Naive thymus-derived CD4-positive, alpha-beta T cell (primary cell): ENCODE results near the gene PDHX. TPM values are rescaled to one million over a fixed set of nuclear protein-coding genes. Genes with fewer than 3 reads are reported as not detected.

Experiments
- ATAC-seq: fragments of 150-1000 bp; cut with Tn5 transposase; 2 replicates; pipeline ENCODE4 v1.10.0; 2021; ENCODE audit warnings: mild to moderate bottlenecking, moderate library complexity
- CTCF ChIA-PET: fragments of 350-600 bp; sonication (Branson Sonifier 250); formaldehyde crosslinking; loops from one replicate; lab custom pipeline; 2021; ENCODE audit warnings: antibody characterized with exemption; lab: Charles Lee
- POLR2A ChIA-PET: fragments of 350-600 bp; sonication (Branson Sonifier 250); formaldehyde crosslinking; loops from one replicate; lab custom pipeline; 2021; ENCODE audit warnings: antibody characterized with exemption, inconsistent platforms; lab: Charles Lee
- DNase-seq, 9 donors: peaks; one replicate each; pipeline versions ENCODE4 v3.0.0 to v3.0.0-alpha.2; 2020 to 2022; ENCODE audit warnings: mixed read lengths in 1 of 9
- H3K27ac ChIP-seq: one replicate; pipeline ENCODE4 v1.7.0; 2013; ENCODE audit warnings: mild to moderate bottlenecking, low read depth, low read length, moderate library complexity
- H3K27me3 ChIP-seq, 2 donors: one replicate each; pipeline ENCODE4 v1.7.0; 2013; ENCODE audit warnings: low read length in 2 of 2, mild to moderate bottlenecking in 2 of 2, moderate library complexity in 2 of 2; ENCODE audit not compliant: control insufficient read depth in 2 of 2, insufficient read depth in 2 of 2
- H3K36me3 ChIP-seq, 3 experiments: 1 replicate in 2 of 3; 2 replicates in 1 of 3; pipeline ENCODE4 v1.7.0; 2013; ENCODE audit warnings: low read length in 3 of 3, mild to moderate bottlenecking in 3 of 3, moderate library complexity in 1 of 3; ENCODE audit not compliant: insufficient read depth in 3 of 3, control insufficient read depth in 2 of 3
- H3K4me1 ChIP-seq, 2 donors: one replicate each; pipeline ENCODE4 v1.7.0; 2013; ENCODE audit warnings: low read length in 2 of 2, mild to moderate bottlenecking in 2 of 2, moderate library complexity in 1 of 2; ENCODE audit not compliant: control insufficient read depth in 2 of 2, insufficient read depth in 2 of 2
- H3K4me3 ChIP-seq: 2 replicates; pipeline ENCODE4 v1.7.0; 2013; ENCODE audit warnings: mild to moderate bottlenecking, low read length
- H3K9me3 ChIP-seq, 3 experiments: 1 replicate in 2 of 3; 2 replicates in 1 of 3; pipeline ENCODE4 v1.7.0; 2013; ENCODE audit warnings: low read length in 3 of 3; ENCODE audit not compliant: control insufficient read depth in 2 of 3
- H3K27ac Mint-ChIP-seq, 9 donors: one replicate each; pipeline ENCODE4 v1.8.0; 2020 to 2022; ENCODE audit warnings: mixed read lengths in 9 of 9, mild to moderate bottlenecking in 8 of 9, moderate library complexity in 5 of 9, inconsistent platforms in 2 of 9
- H3K27me3 Mint-ChIP-seq, 5 donors: one replicate each; pipeline ENCODE4 v1.8.0; 2021 to 2022; ENCODE audit warnings: mixed read lengths in 5 of 5, mild to moderate bottlenecking in 1 of 5
- H3K36me3 Mint-ChIP-seq, 5 donors: one replicate each; pipeline ENCODE4 v1.8.0; 2020 to 2022; ENCODE audit warnings: mixed read lengths in 5 of 5, mild to moderate bottlenecking in 3 of 5, inconsistent platforms in 1 of 5
- H3K4me1 Mint-ChIP-seq, 7 donors: one replicate each; pipeline ENCODE4 v1.8.0; 2020 to 2022; ENCODE audit warnings: mixed read lengths in 7 of 7, mild to moderate bottlenecking in 3 of 7, inconsistent platforms in 1 of 7
- H3K4me3 Mint-ChIP-seq, 10 donors: one replicate each; pipeline ENCODE4 v1.8.0; 2020 to 2022; ENCODE audit warnings: mild to moderate bottlenecking in 10 of 10, mixed read lengths in 10 of 10, moderate library complexity in 6 of 10, inconsistent platforms in 2 of 10
- H3K9me3 Mint-ChIP-seq, 11 donors: one replicate each; pipeline ENCODE4 v1.8.0; 2020 to 2022; ENCODE audit warnings: mixed read lengths in 11 of 11, mild to moderate bottlenecking in 4 of 11, inconsistent platforms in 1 of 11, moderate library complexity in 1 of 11
- intact Hi-C, 2 donors: fragments of 100-400 bp; cut with micrococcal nuclease; formaldehyde crosslinking; loops; one replicate each; pipeline ENCODE4 v1.15.1; 2023
- microRNA-seq: library from miRNA; unstranded; fragments of <30 nt; microRNA quantifications from one replicate; pipeline ENCODE4 v1.2.0, GENCODE V29; 2022; ENCODE audit warnings: borderline microRNAs expressed
- polyA plus RNA-seq, 2 donors: library from polyadenylated mRNA; unstranded; fragments of 300-500 nt; fragmentation: Illumina TruSeq; gene quantifications; one replicate each; pipeline ENCODE4 v1.2.3, GENCODE V29; 2021
- total RNA-seq, 6 experiments: library from RNA in 5 of 6; stranded (reverse) in 5 of 6; gene quantifications; 1 replicate in 5 of 6; 2 replicates in 1 of 6; pipeline ENCODE4 v1.2.3 and lab custom pipeline; 2021 to 2026

PDHX gene
- total and polyA plus RNA-seq, 7 experiments from 2014 or later = 17.8 to 54.1 (median 26.2) TPM

GRCh38 chr11:35042224-35042623 is 125.8 kb downstream of the PDHX start:
- ATAC-seq = no peak
- H3K27ac Mint-ChIP-seq = peak overlapping the region; percentile 25 to 99 (median 94)
- ChIA-PET CTCF (interaction anchor here (1.2 kb wide), 1 partner anchor 263 kb away, joined by 3 read pairs; no protein-coding TSS in a partner anchor), POLR2A (interaction anchor here (0.7 to 6.6 kb wide), 8 partner anchors 11 to 132 kb away, joined by 3 to 75 read pairs (median 5); partner anchors contain the start of gene CD44)
- no peaks in the 10 kb centered on the region for H3K9me3 ChIP-seq
- H3K36me3 Mint-ChIP-seq = peaks cover 0 to 15% (median 0%) of the 10 kb centered on the region in 5 donors
- H3K4me1 Mint-ChIP-seq = peaks cover 34 to 92% (median 84%) of the 10 kb centered on the region in 7 donors
- no peak overlapping the region for H3K27ac ChIP-seq
- no peak overlapping the region for H3K4me3 ChIP-seq
- intact Hi-C loops = loop anchor here in 1 of 2 donors (5.0 kb wide), 1 partner anchor 195 kb away; no protein-coding TSS in a partner anchor
- H3K36me3 ChIP-seq = no peaks in the 10 kb centered on the region
- no peaks in the 10 kb centered on the region for H3K27me3 ChIP-seq
- peaks cover 0 to 26% (median 0%) of the 10 kb centered on the region in 5 donors for H3K27me3 Mint-ChIP-seq
- peaks cover 0 to 8% (median 0%) of the 10 kb centered on the region in 11 donors for H3K9me3 Mint-ChIP-seq
- no peak for DNase-seq
- peaks cover 48 to 64% of the 10 kb centered on the region in 2 donors for H3K4me1 ChIP-seq
- H3K4me3 Mint-ChIP-seq = peak overlapping the region in 2 of 10 donors; percentile 53 to 92

DNA sequence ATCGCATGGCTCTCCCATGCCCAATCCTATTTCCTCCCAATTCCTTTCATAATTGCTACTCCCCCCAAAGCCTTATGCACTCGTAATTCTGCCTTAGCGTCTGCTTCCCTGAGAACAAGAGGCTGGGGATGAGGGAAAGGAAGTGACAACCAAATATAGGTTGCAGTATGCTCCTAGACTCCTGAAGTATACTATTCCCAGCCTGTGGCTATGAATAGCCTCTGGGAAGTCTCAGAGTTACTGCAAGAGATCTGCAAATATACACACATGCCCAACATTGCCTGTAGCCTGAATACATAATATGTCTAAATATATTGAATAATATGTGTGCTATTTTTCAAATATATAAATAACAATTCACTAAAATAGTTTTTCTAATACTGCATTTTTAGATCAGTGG is 126.5 kb downstream of the PDHX start:
- intact Hi-C loops = loop anchor here in 1 of 2 donors (5.0 kb wide), 1 partner anchor 194 kb away; no protein-coding TSS in a partner anchor
- Histone ChIP-seq H3K4me1 (peaks cover 54 to 68% of the 10 kb centered on the region in 2 donors), H3K27me3 (no peaks in the 10 kb centered on the region), H3K9me3 (no peaks in the 10 kb centered on the region), H3K36me3 (no peaks in the 10 kb centered on the region), H3K27ac (no peak overlapping the region), H3K4me3 (no peak overlapping the region)
- ChIA-PET POLR2A (interaction anchor here (0.7 to 6.6 kb wide), 10 partner anchors 8 to 263 kb away, joined by 3 to 75 read pairs (median 4); partner anchors contain the start of gene CD44), CTCF (interaction anchor here (1.2 to 1.9 kb wide), 2 partner anchors 98 to 262 kb away, joined by 3 to 7 read pairs; no protein-coding TSS in a partner anchor)
- Mint-ChIP-seq H3K27ac (peak overlapping the region in 6 of 9 donors; percentile 62 to 100 (median 97)), H3K9me3 (peaks cover 0 to 5% (median 0%) of the 10 kb centered on the region in 11 donors), H3K36me3 (peaks cover 0 to 14% (median 0%) of the 10 kb centered on the region in 5 donors), H3K27me3 (peaks cover 0 to 20% (median 0%) of the 10 kb centered on the region in 5 donors), H3K4me3 (no peak overlapping the region), H3K4me1 (peaks cover 37 to 96% (median 88%) of the 10 kb centered on the region in 7 donors)
- DNase-seq (no peak), ATAC-seq (no peak)

- H3K36me3 Mint-ChIP-seq = peaks cover 0 to 21% (median 0%) of the 10 kb centered on the region in 5 donors
- ATAC-seq = no peak
- DNase-seq = peak in 2 of 9 donors; percentile 20 to 30
- H3K27ac Mint-ChIP-seq = peak overlapping the region in 8 of 9 donors; percentile 13 to 100 (median 98)
- peaks cover 58 to 78% of the 10 kb centered on the region in 2 donors for H3K4me1 ChIP-seq
- H3K36me3 ChIP-seq = no peaks in the 10 kb centered on the region
- no peaks in the 10 kb centered on the region for H3K27me3 ChIP-seq
- peaks cover 46 to 99% (median 94%) of the 10 kb centered on the region in 7 donors for H3K4me1 Mint-ChIP-seq
- peaks cover 0 to 12% (median 0%) of the 10 kb centered on the region in 11 donors for H3K9me3 Mint-ChIP-seq
- H3K27me3 Mint-ChIP-seq = peaks cover 0 to 13% (median 0%) of the 10 kb centered on the region in 5 donors
- peak overlapping the region in 2 of 10 donors; percentile 16 to 23 for H3K4me3 Mint-ChIP-seq
- intact Hi-C loops = loop anchor here in 1 of 2 donors (5.0 kb wide), 1 partner anchor 193 kb away; no protein-coding TSS in a partner anchor
- H3K9me3 ChIP-seq = no peaks in the 10 kb centered on the region
- H3K4me3 ChIP-seq = no peak overlapping the region
- ChIA-PET CTCF (interaction anchor here (0.6 to 1.9 kb wide), 2 partner anchors 44 to 97 kb away, joined by 3 to 7 read pairs; no protein-coding TSS in a partner anchor), POLR2A (interaction anchor here (0.6 to 6.6 kb wide), 14 partner anchors 9 to 291 kb away, joined by 3 to 75 read pairs (median 3); partner anchors contain the start of gene CD44)
- peak overlapping the region; percentile 89 for H3K27ac ChIP-seq
These were observed 127.5 kb downstream of the PDHX start for GRCh38 chr11:35043936-35044335.

GRCh38 chr11:35045236-35045820 is 128.9 kb downstream of the PDHX start:
- Histone ChIP-seq H3K4me1 (peaks cover 53 to 83% of the 10 kb centered on the region in 2 donors), H3K27ac (peak overlapping the region; percentile 89), H3K36me3 (no peaks in the 10 kb centered on the region), H3K4me3 (peak overlapping the region; percentile 29), H3K9me3 (no peaks in the 10 kb centered on the region), H3K27me3 (no peaks in the 10 kb centered on the region)
- ChIA-PET POLR2A (interaction anchor here (0.6 to 6.6 kb wide), 19 partner anchors 10 to 225 kb away, joined by 3 to 75 read pairs (median 5); partner anchors contain the start of gene CD44), CTCF (interaction anchor here (0.6 to 1.9 kb wide), 6 partner anchors 28 to 260 kb away, joined by 3 to 5 read pairs (median 4); partner anchors contain the start of gene CD44)
- DNase-seq = peak; percentile 35 to 96 (median 94)
- Mint-ChIP-seq H3K36me3 (peaks cover 0 to 32% (median 0%) of the 10 kb centered on the region in 5 donors), H3K4me1 (peaks cover 56 to 99% (median 94%) of the 10 kb centered on the region in 7 donors), H3K27ac (peak overlapping the region; percentile 90 to 100 (median 99)), H3K27me3 (peaks cover 0 to 8% (median 0%) of the 10 kb centered on the region in 5 donors), H3K9me3 (peaks cover 0 to 17% (median 0%) of the 10 kb centered on the region in 11 donors), H3K4me3 (peak overlapping the region; percentile 74 to 96 (median 90))
- peak; percentile 83 for ATAC-seq
- intact Hi-C loops = loop anchor here (1.0 to 5.0 kb wide), 10 partner anchors 32 to 172 kb away; partner anchors contain the start of genes CD44 (in 2 of the 2), APIP (in 1 of the 2) and PDHX (in 1 of the 2)

Small RNA genes within 50 kb of the gene (microRNA-seq; reads per million reads assigned to microRNA genes)
- not detected for gene MIR1343

Other genes with a start within 250 kb of the PDHX start
- gene APIP, start 239 bp upstream of the PDHX start, total RNA-seq = 10 to 100 TPM in 4 of 5 experiments, 1 to 10 TPM in 1; 8.2 to 23.6 (median 17.7) TPM
- 10 to 100 TPM; 14.9 to 18.5 TPM for gene APIP, start 239 bp upstream of the PDHX start, polyA plus RNA-seq
- gene CD44, start 222.6 kb downstream of the PDHX start, total RNA-seq = 1,000 to 10,000 TPM in 1 of 5 experiments, 100 to 1,000 TPM in 4; 369 to 1,223 (median 784) TPM
- 100 to 1,000 TPM; 332 to 372 TPM for gene CD44, start 222.6 kb downstream of the PDHX start, polyA plus RNA-seq